TTC549 (cell line): Measurements from ENCODE around the gene DGCR6L.
"Not testable (repeated sequence)": the region's sequence is repeated elsewhere in the genome, so short reads cannot be mapped to it uniquely, and the experiment has no call there.

ENCODE experiments used
- FAIRE-seq: peaks from 2 replicates; lab custom pipeline; 2012; peaks lifted over from hg19 to GRCh38; lab: Jason Lieb, UNC

Gene DGCR6L

GRCh38 chr22:20275836-20276235 lies 44.0 kb downstream of the DGCR6L start:
- no peak for FAIRE-seq

DNA sequence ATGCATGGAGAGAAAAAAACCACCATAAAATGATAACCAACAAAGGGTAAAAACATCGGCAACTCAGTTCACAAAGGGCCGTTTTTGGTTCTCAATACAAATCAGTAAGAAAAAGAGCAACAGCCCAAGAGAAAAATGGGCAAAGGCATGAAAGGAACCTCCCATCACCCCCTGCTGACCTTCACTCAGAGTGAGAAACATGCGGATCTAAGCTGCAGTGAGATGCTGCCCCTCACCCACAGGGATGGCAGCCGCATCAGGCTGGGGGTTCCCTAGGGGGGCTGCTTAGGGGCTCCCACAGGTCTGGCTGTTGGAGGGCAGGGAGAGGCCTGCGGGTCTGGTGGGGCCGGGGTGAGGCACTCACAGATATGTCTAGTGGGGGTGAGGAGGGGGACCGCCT lies 44.5 kb downstream of the DGCR6L start:
- FAIRE-seq, result not testable (repeated sequence)

DNA sequence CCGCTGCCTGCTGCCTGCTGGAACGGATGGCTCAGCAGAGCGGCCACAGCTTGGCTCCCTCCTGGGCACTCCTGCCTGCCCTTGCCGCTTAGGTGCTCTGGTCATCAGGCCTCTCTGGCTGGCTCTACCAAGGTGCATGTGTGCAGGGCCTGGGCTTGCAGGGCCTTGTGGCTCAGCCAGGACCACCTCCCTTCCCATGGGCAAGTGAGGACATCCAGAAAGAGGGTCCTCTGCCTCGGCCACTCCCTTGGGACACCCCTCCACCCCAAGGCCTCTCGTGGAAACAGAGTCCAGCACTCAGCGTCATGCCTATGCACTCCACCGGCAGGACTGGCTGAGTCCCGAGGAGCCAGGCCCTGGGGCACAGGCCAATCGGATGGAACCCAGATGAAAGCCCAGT lies 45.5 kb downstream of the DGCR6L start:
- FAIRE-seq, result not testable (repeated sequence)

DNA sequence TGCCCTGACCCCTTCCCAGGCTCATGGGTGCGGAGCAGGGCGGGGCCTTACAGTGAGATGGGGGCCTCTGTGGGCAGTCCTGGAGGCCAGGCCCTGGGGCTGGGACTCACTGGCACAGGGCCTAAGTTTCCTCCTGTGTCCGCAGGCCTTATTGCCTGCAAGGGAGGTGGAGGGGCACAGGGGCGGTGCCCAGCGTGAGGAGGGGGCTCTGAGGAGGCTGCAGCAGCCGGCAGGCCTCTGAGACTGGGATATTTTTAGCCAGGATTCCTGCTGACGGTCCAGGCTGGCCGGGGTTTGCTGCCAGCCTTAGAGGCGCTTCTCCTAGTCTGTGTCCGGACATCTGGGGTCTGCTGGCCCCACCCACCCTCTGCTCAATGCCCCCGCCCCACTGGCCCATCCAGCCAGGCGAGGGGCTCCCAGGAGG lies 46.1 kb downstream of the DGCR6L start:
- no peak for FAIRE-seq

DNA sequence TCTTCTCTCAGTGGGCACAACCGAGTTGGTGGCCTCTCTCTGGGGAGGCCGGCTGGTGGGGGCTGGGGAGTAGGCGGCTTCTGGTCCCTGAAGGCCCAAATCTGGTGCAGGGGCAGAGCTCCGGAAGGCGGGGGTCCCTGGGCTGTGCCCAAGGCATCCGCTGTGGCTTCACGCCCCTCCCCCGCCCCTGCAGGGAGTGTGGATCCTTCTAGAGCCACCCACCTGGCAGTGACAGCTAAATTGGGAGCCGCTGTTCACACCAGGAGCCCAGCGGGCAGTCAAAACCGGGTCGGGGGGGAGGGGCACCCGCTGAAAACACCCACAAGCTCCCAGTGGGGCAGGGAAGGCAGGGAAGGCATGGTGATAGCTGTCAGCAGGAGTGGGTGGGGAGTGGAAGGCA lies 47.2 kb downstream of the DGCR6L start:
- no peak for FAIRE-seq

DNA sequence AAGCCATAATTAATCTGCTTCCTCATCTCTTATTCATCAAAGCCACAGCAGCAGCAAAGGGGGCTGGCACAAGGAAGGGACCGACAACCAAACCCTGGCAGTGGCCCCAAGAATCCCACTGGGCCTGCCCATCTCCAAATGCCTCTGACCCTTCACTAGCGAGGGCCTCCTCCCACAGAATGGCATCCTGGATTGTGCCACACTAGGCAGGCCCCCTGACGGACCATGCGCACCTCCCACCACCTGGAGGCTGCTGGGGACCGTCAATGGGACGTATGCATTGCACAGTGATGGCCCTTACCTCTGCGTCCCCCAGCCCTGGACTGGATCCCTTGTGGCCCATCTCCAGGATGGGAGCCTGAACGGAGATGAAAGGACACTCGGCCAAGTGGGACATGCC lies 47.7 kb downstream of the DGCR6L start:
- no peak for FAIRE-seq

GRCh38 chr22:20271114-20271994 lies 48.5 kb downstream of the DGCR6L start:
- no peak for FAIRE-seq

DNA sequence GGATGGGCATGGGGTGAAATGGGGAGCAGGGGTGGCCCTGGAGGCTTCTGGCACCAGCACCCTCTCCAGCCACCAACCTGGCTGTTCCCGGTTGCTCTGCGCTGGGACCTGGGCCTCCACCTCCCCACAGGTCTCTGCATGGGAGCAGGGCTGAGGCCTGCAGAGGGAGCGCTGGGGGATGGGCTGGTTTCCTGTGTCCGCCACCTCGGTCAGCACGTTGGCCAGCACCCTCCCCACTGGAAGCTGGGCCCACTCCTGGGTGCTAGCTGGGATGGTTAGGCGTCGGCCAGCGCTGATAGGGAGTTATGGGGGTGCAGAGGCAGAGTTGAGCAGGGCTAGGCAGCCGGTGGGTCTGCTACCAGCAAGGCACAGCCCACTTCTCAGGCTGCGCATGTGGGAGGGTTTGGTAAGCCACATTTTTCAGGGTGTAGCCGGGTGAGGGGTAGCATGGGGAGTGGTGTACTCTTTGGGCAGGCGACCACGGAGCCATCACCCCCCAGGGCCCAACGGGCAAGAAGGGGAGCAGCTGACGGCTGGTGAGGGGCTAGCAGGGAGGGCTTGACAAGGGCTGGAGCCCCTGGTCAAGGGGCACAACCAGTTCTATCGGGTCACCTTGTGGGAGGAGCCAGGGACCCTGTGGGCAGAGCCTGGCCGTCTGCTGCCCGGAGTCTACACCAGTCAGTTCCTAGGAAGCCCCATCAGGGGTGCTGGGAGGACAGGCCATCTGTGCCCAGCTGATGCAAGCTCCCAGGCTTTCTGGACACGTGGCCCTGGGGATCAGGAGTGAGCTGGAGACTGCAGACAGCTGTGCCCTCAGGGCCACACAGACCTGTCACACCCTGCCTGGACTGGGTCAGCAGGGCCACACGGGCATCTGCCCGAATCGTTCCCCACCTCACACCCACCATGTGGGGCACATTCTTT lies 49.4 kb downstream of the DGCR6L start:
- not testable (repeated sequence) for FAIRE-seq

- not testable (repeated sequence) for FAIRE-seq
Observed at GRCh38 chr22:20269673-20270072, 50.2 kb downstream of the DGCR6L start.

- FAIRE-seq, result not testable (repeated sequence)
Observed at GRCh38 chr22:20269201-20269600, 50.7 kb downstream of the DGCR6L start.

GRCh38 chr22:20268279-20269012 lies 51.4 kb downstream of the DGCR6L start, which contains the start of gene RTN4R:
RTN4R (minus strand) TSS chr22:20268318; CDS start chr22:20268092, 226 bp downstream.
- no peak for FAIRE-seq

DNA sequence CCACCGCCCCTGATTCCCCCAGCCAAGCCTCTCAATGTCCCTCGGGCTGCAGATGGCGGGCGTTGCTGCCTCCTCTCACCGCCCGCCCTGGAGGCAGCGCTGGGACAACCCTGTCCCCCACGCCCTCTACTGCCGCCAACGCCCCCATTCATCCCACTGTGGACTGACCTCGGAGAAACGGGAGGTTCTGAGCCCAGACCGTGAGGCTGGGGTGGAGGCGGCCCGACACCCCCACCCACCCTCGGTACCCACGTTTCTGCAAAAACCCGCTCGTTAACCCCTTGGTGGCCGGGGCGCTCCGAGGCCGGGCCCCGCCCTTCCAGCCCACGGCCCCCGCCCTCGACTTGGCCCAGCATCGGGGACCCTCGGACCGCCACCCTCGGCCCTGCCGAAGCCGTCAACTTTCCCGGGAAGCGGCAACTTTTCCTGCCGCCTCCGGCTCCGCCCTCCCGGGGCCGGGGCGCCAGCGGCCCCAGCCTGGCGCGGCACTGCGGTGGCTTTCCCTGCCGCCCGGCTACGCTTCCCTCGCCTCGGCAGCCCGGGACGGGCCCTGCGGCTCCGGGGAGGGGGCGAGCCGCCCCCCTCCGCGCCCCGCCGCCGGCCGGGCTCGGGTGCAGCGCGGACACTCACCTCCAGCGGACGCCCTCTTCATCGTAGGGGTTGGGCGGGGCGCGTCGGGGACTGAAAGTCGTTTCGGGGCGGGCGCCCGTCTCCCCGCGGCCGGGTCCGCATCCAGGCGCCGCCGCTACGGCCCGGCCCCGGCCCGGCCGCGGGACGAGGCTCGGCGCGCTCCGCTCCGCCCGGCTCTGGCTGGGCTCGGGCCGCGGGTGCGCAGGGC lies 52.2 kb downstream of the DGCR6L start:
- FAIRE-seq, result no peak

DNA sequence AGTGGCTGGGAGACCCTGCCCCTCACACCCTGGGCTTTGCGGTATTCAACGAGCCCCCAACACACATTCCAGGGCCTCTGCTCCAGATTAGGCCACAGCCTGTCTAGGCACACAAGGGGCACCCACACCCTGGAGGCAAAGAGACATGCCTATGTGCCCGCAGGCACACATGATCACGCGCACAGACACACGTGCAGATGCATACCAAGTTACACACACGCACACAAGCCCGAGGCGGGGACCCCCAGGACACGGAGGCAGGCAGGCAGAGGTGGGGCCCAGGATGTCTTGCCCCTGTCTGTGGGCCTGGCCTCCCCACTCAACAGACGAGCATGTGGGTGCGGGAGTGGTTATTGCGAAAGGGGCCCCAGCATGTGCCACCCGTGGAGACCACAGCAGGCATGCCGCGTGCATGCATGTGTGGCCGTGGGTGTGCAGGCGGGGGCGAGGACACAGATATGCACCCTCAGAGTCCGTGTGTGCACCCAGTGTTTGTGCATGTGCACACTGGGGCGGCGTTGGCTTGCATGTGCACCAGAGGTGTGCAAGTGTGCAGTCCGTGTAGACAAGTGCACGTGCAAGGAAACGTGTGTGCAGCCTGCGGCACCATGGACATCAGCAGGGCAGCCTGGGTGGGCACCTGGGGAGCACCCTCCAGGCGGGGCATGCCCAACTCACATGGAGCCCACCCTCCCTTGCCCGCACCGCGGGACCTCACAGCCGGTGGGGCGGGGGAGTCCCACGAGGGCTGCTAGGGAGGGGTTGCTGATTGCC lies 53.0 kb downstream of the DGCR6L start:
- FAIRE-seq, result not testable (repeated sequence)

GRCh38 chr22:20265772-20266666 lies 53.8 kb downstream of the DGCR6L start:
- FAIRE-seq, result not testable (repeated sequence)

- no peak for FAIRE-seq
Observed at GRCh38 chr22:20264614-20265452, 55.0 kb downstream of the DGCR6L start.
